NCI-H1694 (cell line): ENCODE data around the gene ATP4A.
"Not testable (repeated sequence)": the region's sequence is repeated elsewhere in the genome, so short reads cannot be mapped to it uniquely, and the experiment has no call there.

Experiments
- DNase-seq: peaks from one replicate; lab custom pipeline; 2025; lab: John Stamatoyannopoulos, UW

The ATP4A gene

GRCh38 chr19:35563207-35563829 is at the start of gene ATP4A:
Gene ATP4A, minus strand, starts transcription at chr19:35563658. Its CDS starts 29 bp downstream, at chr19:35563629.
- no peak for DNase-seq

DNA sequence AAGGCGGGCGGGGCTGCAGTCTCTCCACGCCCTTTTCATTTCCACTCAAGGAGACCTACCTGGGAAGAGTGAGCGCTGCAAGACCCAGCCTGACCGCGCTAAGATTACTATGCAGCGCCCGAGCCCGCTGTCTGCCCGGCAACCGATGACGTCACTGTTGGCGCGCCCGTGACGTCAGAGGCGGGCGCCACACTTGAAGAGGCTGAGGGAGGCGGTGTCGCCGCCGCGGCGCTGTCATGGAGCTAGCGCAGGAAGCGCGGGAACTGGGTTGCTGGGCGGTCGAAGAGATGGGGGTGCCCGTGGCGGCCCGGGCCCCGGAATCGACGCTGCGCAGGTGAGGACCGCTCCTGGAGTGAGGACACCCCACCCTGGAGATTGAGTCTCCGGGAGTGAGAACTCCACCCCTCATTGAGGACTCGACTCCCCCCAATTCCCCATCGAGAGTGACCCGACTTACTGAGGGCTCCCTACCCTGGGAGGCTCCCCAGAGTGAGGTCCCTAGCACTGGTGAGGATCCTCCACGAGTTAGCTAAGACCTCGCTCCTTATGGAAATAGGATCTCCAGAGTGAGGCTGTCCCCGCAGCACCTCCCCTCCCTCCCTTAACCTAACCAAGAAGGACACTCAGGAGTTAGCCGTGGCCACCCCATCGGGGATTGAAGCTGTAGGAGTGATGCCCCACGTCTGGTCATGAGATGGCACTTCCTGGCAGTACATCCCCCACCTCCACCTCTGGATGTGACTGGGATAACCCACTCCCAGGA is 49.3 kb upstream of the ATP4A start, which contains the start of gene HAUS5:
Gene HAUS5 (plus strand): TSS at position 177 of the 763 bp plus-strand sequence. CDS start 60 bp downstream, at position 237.
- DNase-seq = peak; percentile 90

- DNase-seq = no peak
These were observed 48.7 kb upstream of the ATP4A start for GRCh38 chr19:35612224-35612558.

- DNase-seq = no peak
These were observed 46.4 kb upstream of the ATP4A start for GRCh38 chr19:35609851-35610353.

DNA sequence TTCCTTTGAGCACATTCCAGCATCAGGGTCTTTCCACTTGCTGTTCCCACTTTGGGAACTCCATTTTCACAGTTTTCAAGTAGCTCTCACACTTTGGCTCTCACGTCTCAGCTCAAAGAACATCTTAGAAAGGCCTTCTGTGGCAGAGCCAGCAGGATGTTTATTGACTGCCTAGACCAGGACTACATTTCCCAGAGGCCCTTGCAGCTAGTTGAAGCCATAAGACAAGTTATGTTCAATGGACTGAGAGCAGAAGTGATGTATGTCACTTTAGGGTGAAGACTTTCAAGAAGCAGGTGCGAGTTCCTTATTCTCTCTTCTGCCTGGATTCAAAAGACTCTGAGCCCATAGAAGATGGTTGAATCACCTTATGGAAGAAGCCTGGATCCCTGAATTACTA is 44.8 kb upstream of the ATP4A start:
- DNase-seq = no peak

DNA sequence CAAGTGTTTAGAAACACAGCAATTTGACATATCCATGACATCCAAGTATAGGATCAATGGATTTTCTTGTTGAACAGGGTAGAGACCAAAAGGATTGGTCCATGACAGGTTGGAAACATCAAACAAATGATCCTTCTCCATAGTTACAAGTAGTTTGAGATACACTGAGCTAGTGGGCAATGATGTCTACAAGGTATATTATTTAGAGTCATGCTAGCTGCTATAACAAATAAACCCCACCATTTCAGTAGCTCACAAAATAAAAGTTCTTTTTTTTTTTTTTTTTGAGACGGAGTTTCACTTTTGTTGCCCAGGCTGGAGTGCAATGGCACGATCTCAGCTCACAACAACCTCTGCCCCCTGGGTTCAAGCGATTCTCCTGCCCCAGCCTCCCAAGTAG is 44.2 kb upstream of the ATP4A start:
- DNase-seq = no peak

DNA sequence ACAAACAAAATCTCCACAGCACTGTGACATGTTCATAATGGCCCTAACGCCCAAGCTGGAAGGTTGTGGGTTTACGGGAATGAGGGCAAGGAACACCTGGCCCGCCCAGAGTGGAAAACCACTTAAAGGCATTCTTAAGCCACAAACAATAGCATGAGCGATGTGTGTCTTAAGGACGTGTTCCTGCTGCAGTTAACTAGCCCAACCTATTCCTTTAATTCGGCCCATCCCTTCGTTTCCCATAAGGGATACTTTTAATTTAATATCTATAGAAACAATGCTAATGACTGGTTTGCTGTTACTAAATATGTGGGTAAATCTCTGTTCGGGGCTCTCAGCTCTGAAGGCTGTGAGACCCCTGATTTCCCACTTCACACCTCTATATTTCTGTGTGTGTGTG is 43.7 kb upstream of the ATP4A start:
- not testable (repeated sequence) for DNase-seq

- not testable (repeated sequence) for DNase-seq
These were observed 41.0 kb upstream of the ATP4A start for GRCh38 chr19:35604436-35604835.

DNA sequence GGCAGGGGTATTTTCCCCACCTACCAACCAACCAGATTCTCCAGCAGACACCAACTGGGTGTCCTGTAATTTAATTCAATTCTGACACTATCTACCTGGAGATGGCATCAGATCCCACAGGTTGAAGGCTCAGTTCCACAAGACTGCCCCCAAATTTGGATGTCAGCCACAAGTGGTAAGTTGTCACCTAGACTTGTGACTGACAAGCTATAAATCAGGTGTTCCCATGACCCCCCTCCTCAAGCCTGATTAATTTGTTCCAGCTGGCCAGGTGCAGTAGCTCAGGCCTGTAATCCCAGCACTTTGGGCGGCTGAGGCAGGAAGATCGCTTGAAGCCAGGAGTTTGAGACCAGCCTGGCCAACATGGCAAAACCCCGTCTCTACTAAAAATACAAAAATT is 38.5 kb upstream of the ATP4A start:
- DNase-seq = no peak

GRCh38 chr19:35596366-35596999 is 33.0 kb upstream of the ATP4A start:
- DNase-seq = no peak

DNA sequence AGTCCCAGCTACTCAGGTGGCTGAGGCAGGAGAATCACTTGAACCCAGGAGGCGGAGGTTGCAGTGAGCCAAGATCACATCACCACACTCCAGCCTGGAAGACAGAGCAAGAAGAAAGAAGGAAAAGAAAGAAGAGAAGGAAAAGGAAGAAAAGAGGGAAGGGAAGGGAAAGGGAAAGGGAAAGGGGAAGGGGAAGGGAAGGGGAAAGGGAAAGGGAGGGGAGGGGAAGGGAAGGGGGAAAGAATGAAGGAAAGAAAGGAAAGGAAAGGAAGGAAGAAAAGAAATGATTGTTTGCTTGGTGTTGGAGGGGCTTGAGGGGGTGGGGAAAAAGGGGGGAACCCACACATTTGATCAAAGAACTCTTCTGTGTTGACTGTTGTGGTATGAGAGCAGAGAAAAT is 32.5 kb upstream of the ATP4A start:
- no peak for DNase-seq

DNA sequence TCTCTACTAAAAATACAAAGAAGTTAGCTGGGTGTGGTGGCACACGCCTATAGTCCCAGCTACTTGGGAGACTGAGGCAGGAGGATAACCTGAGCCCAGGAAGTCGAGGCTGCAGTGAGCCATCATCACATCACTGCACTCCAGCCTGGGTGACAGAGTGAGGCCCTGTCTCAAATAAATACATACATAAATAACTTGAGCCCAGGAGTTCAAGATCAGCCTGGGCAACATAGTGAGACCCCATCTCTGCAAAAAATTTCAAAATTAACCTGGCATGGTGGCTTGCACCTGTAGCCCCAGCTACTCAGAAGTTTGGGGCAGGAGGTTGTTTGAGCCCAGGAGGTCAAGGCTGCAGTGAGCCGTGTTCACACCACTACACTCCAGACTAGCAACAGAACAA is 31.6 kb upstream of the ATP4A start:
- DNase-seq = not testable (repeated sequence)

DNA sequence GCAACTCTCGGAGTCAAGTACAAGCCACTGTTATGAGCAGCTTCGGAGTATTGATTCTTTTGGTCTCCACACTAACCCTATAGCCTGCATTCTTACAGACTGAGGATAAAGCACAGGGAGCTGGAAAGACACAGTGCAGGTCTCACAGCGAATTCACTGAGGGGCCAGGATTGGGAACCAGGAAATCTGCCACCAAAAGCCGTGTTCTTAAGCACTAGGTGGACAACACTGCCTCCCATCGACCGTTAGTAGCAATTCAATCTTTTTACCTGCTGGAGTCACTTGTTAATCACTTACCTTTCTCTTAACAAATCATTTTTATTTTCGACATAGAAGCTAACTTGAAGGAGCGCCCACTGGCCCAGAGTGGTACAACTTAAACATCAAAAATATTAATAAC is 28.8 kb upstream of the ATP4A start:
- DNase-seq = peak; percentile 20

DNA sequence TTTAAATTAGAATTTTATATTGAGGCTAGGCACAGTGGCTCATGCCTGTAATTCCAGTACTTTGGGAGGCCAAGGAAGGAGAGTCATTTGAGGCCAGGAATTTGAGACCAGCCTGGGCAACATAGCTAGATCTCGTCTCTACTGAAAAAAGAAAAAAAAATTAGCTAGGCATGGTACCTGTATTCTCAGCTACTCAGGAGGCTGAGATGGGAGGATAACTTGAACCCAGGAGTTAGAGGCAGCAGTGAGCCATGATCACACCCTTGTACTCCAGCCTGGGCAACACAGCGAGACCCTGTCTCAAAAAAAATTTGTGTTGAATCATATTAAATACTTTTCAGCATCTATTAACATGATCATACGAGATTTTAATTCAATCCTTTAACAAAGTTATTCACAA is 27.4 kb upstream of the ATP4A start:
- DNase-seq = no peak

GRCh38 chr19:35587321-35587720 is 23.9 kb upstream of the ATP4A start:
- DNase-seq = no peak

DNA sequence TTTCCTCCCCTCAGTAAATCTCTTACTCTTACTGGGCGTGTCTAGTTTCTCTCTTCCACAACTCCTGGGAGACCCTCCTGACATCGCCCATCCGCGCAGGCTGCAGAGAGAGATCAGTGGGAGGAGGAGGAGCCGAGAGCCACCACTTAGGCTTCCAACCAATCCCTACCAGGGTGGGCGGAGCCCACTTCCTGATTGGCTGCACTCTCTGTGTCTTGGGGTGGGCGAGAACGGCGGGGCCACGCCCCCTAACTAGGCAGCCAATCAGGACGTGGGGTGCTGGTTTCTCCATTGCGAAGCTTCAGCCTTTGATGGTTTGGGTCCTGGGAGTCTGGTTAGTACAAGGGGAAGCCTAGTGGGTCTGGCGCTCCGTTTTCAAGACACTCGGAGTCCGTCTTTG is 22.4 kb upstream of the ATP4A start, which contains the start of gene PMIS2:
Gene PMIS2 (plus strand): TSS at position 326 of the 400 bp plus-strand sequence. CDS start 87 bp downstream, outside the sequence.
- DNase-seq = no peak

DNA sequence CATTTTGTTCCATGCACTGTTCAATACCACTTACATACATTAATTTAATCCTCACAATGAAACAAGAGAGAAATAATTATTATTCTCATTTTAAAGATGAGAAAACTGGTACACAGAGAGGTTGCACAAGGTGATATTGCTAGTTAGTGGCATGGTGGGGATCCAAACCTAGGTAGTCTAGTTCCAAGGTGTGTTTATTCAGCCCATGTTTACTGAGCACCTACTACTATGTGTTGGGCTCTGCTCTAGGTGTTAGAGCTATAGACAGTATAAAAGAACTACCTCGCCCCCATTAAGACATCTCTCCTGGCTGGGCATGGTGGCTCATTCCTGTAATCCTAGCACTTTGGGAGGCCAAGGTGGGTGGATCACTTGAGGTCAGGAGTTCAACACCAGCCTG is 19.3 kb upstream of the ATP4A start:
- no peak for DNase-seq

DNA sequence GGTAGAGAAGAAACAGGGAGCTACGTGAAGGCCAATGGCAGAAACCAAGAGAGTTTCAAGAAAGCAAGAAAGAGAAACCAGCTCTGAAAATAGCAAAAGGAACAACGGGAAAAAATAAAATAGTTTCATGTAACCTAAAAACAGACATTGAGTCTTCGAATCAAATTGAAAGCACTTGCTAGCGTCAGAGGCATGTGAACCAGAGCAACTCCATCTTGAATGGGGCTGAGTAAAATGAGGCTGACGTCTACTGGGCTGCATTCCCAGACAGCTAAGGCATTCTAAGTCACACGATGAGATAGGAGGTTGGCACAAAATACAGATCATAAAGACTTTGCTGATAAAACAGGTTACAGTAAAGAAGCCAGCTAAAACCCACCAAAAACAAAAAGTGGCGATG is 15.2 kb upstream of the ATP4A start:
- no peak for DNase-seq

GRCh38 chr19:35577918-35578317 is 14.5 kb upstream of the ATP4A start:
- no peak for DNase-seq

DNA sequence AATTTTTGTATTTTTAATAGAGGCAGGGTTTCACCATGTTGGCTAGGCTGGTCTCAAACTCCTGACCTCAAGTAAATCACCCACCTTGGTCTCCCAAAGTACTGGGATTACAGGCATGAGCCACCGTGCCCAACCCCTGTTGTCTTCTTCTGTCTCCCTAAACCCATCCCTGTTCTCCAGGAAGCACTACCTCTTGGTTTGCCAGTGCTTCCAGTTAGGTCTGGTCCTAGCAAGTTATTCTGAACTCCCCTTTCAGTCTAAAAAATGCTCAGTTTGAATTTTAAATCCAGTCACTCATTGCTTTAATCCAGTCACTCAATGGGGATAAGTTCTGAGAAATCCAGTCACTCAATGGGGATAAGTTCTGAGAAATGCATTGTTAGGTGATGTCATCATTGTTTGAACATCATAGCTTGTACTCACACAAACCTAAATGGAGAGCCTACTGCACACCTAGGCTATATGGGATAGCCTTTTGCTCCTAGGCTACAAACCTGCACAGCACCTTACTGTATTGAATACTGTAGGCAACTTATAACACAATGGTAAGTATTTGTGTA is 8.0 kb upstream of the ATP4A start:
- DNase-seq = no peak

GRCh38 chr19:35569281-35569781 is 5.9 kb upstream of the ATP4A start:
- no peak for DNase-seq

DNA sequence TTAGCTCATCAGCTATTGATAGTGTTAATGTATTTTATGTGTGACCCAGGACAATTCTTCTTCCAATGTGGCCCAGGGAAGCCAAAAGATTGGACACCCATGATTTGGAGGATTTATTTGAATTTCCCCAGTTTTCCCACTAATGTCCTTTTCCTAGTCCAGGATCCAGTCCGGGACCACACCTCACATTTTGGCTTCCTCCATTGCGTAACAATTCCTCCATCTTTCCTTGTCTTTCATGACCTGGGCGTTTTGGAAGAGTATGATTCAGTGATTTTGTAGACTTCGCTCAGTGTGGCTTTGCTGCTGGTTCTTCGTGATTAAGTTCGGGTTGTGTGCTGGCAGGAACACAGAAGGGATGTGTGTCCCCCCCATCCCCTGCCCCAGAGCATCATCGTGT is 3.3 kb upstream of the ATP4A start:
- DNase-seq = no peak
